HAP-1 (cell line): ENCODE results near the gene KIAA1210.
"Not testable (repeated sequence)": the region's sequence is repeated elsewhere in the genome, so short reads cannot be mapped to it uniquely, and the experiment has no call there.

Experiments used
- DNase-seq, 2 experiments: peaks; one replicate each; pipeline ENCODE4 v3.0.0-alpha.2; 2016 to 2020; ENCODE audit warnings: low spot score in 2 of 2
- H3K27me3 ChIP-seq: fragments of 250-450 bp; sonication (Bioruptor Pico); 2 replicates; pipeline ENCODE4 v1.5.1; 2020; ENCODE audit warnings: low read depth, mild to moderate bottlenecking, moderate library complexity
- H3K36me3 ChIP-seq: fragments of 250-450 bp; sonication (Bioruptor Pico); replicated peaks from 2 replicates; pipeline ENCODE4 v1.5.1; 2020; ENCODE audit warnings: mild to moderate bottlenecking
- H3K4me1 ChIP-seq: fragments of 250-450 bp; sonication (Bioruptor Pico); 2 replicates; pipeline ENCODE4 v1.5.1; 2020; ENCODE audit warnings: mild to moderate bottlenecking
- H3K4me3 ChIP-seq: fragments of 250-450 bp; sonication (Bioruptor Pico); 2 replicates; pipeline ENCODE4 v1.5.1; 2020; ENCODE audit warnings: mild to moderate bottlenecking, moderate library complexity
- H3K9me3 ChIP-seq: fragments of 250-450 bp; sonication (Bioruptor Pico); 2 replicates; pipeline ENCODE4 v1.5.1; 2020; ENCODE audit warnings: mild to moderate bottlenecking, moderate library complexity
- in situ Hi-C: fragments of 300-500 bp; cut with MboI; formaldehyde crosslinking; loops from 3 replicates; pipeline ENCODE4 v1.14.3; 2020; ENCODE audit warnings: low sequenced_read_pairs, inconsistent platforms, mixed read lengths

The KIAA1210 gene

DNA sequence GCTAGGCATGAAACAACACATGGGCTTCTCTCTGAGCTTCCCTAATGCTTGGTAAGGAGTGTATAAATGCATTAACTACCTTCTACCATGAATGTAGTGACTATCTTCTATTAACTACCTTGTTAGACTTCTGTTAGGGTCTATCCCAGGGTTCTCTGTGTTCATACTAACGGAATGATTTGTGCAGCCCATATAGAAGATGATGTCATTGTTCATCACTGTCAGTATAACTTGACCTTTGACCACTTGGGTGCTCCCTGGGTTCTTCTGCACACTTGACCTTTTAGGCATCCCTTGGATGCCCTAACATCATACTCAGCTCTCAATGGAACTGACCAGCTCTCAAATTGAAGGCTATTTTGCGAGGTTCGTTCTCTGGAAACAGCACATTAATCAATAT lies 85.6 kb downstream of the KIAA1210 start:
- Histone ChIP-seq H3K36me3 (no peaks in the 10 kb centered on the region), H3K27me3 (no peaks in the 10 kb centered on the region), H3K9me3 (no peaks in the 10 kb centered on the region), H3K4me1 (no peaks in the 10 kb centered on the region), H3K4me3 (no peak overlapping the region)
- in situ Hi-C loops, result no loop called here
- no peak for DNase-seq

DNA sequence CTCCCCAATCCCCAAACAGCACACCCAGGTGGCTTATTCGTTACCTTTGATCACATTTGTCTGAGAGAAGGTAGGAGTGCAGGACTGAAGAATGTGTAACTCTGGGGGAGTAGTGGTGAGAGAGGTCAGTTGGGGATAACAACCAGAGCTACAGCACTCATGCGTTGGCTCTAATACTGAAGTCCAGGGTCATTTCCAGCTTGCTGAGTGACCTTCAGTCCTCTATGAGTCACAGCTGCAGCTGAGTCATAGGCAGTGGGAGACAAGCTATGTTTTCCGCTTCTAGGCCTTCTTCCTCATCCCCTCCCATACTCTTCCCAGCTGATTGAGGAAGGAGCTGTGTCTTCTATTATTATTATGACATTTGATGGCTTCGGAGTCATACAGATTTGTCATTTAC lies 86.4 kb downstream of the KIAA1210 start:
- Histone ChIP-seq H3K4me1 (no peaks in the 10 kb centered on the region), H3K9me3 (no peaks in the 10 kb centered on the region), H3K27me3 (no peaks in the 10 kb centered on the region), H3K4me3 (no peak overlapping the region), H3K36me3 (no peaks in the 10 kb centered on the region)
- DNase-seq, result no peak
- in situ Hi-C loops, result no loop called here

DNA sequence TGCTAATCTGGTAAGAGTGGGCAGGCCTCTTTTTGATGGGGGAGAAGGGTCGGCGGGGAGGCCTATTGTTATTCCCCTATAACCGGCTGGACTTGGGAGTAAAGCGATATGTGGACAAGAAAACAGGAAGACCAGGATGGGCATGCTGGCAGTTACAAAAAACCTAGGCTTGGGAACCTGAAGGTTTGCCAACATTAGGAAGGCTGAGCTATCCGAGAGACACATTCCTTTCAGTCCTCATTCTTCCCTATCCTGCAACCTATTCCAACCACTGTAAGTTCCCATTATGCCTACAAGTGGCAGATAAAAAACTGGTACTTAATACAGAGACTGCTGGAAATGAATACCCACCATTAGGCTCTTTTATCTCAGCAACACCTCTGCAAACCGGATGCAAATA lies 87.2 kb downstream of the KIAA1210 start:
- no peaks in the 10 kb centered on the region for H3K9me3 ChIP-seq
- no peaks in the 10 kb centered on the region for H3K36me3 ChIP-seq
- in situ Hi-C loops, result no loop called here
- no peaks in the 10 kb centered on the region for H3K27me3 ChIP-seq
- no peak overlapping the region for H3K4me3 ChIP-seq
- H3K4me1 ChIP-seq, result no peaks in the 10 kb centered on the region
- DNase-seq, result no peak

DNA sequence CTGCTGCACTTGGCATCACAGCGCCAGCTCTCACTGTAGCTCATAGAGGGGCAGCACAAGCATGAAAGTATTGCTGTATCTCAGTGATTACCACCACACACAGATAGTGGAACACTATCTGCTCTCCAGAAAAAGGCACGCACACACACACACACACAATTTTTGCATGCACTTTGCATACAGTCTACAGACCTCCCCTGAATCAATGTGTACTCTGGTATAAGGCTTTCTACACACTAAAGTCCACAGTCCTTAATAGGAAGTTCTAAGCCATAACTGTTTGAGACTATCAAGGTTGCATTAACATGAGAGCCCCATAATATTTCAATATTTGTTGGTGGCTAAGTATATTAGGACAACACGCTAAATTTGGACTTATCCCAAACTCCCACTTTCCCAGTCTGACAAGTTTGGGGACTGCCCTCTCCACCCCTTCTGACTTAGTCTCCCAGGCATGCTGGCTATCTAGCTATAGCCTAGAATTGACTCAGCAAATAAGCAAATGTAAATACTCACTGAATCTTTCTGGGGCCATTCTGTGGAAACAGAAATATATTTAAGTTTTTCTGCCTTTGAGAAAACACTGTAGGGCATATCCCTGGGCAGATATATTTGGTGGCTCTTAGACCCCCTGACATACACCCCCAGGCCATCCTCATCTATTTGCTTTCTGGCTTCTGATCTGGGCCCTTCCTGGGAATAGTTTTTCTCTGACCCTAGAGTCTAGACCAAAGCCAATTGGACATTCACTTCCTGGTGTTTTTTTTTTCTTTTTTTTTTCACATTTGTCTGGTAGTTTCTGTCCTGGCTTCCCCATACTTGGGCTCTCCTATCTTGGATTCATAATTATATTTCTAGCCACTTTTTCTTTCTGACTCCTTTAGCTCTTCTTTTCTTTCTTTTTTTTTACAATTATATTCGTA lies 91.2 kb downstream of the KIAA1210 start:
- in situ Hi-C loops, result no loop called here
- no peaks in the 10 kb centered on the region for H3K27me3 ChIP-seq
- no peaks in the 10 kb centered on the region for H3K4me1 ChIP-seq
- no peak overlapping the region for H3K4me3 ChIP-seq
- DNase-seq, result no peak
- no peaks in the 10 kb centered on the region for H3K36me3 ChIP-seq
- H3K9me3 ChIP-seq, result no peaks in the 10 kb centered on the region

DNA sequence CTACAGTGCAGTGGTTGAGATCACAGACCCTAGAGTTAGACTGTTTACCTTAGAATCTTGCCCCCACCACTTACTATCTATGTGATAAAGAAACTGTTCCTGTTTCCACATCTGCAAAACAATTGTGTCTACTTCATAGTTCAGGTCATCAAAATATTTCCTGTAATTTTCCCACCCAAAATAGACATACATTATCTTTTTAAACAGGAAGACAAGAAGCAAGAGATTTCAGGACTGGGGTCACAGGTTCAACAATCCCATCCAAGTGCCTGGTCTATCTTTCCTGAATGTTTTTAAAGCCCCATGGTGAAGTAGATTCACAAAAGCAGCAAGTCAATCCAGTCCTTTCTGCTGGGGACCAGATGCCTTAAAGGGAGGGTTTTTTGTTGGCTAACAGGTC lies 96.6 kb downstream of the KIAA1210 start:
- H3K9me3 ChIP-seq, result no peaks in the 10 kb centered on the region

DNA sequence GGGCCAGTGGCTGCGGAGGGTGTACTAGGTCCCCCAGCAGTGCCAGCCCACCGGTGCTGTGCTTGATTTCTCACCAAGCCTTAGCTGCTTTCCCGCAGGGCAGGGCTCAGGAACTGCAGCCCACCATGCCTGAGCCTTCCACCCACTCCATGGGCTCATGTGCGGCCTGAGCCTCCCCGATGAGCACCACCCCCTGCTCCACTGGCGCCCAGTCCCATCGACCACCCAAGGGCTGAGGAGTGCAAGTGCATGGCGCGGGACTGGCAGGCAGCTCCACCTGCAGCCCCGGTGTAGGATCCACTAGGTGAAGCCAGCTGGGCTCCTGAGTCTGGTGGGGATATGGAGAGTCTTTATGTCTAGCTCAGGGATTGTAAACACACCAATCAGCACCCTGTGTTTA lies 98.0 kb downstream of the KIAA1210 start:
- H3K36me3 ChIP-seq, H3K4me1 ChIP-seq, H3K4me3 ChIP-seq, H3K9me3 ChIP-seq, H3K27me3 ChIP-seq, DNase-seq, in situ Hi-C loops: not testable (repeated sequence)

More for the DNA sequence above, 96.6 kb downstream of the KIAA1210 start:
- H3K27me3 ChIP-seq, result no peaks in the 10 kb centered on the region
- in situ Hi-C loops, result no loop called here
- no peaks in the 10 kb centered on the region for H3K4me1 ChIP-seq
- no peaks in the 10 kb centered on the region for H3K36me3 ChIP-seq
- H3K4me3 ChIP-seq, result no peak overlapping the region
- no peak for DNase-seq

DNA sequence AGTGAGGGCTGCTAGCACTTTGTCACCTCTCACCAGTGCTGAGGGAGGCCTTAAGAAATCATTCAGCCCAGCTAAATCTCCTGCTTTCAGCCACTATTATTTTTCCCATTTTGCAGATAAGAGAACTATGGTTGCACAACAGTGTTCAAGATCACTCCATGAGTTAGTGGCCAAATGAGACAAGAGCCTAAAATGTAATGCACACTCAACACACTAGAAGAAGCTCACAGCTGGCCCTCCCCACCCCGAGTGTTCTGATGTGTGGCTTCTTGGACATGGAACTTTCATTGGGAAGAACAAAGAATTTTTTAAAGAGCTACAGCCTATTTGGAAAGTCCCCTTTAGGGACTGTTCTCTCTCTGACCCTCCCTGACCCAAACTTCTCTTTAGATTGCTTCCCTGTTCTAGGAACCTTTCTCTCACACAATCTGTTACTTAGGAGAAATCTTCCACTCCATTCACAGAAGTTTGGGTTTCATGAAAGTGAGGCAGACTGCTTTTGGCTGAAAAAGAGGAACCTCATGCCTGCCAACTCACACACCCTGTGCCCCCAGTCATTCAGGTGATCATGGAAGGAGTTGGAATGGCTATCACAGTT lies 98.8 kb downstream of the KIAA1210 start:
- no peaks in the 10 kb centered on the region for H3K36me3 ChIP-seq
- H3K27me3 ChIP-seq, result no peaks in the 10 kb centered on the region
- no peak overlapping the region for H3K4me3 ChIP-seq
- in situ Hi-C loops, result no loop called here
- no peaks in the 10 kb centered on the region for H3K9me3 ChIP-seq
- no peaks in the 10 kb centered on the region for H3K4me1 ChIP-seq
- no peak for DNase-seq
